CD8-positive, alpha-beta memory T cell (primary cell): ENCODE measurements around the gene UBAP2. TPM values are rescaled to one million over a fixed set of nuclear protein-coding genes. Genes with fewer than 3 reads are reported as not detected.
"Not testable (repeated sequence)": the region's sequence is repeated elsewhere in the genome, so short reads cannot be mapped to it uniquely, and the experiment has no call there.

ENCODE experiments used
- CTCF ChIA-PET: fragments of 350-600 bp; sonication (Branson Sonifier 250); formaldehyde crosslinking; loops from one replicate; lab custom pipeline; 2021; ENCODE audit warnings: antibody characterized with exemption; lab: Charles Lee
- POLR2A ChIA-PET: fragments of 350-600 bp; sonication (Branson Sonifier 250); formaldehyde crosslinking; loops from one replicate; lab custom pipeline; 2021; ENCODE audit warnings: antibody characterized with exemption; lab: Charles Lee
- DNase-seq, 5 donors: peaks; one replicate each; pipeline versions ENCODE4 v3.0.0 to v3.0.0-alpha.2; 2020 to 2022; ENCODE audit warnings: mixed read lengths in 1 of 5
- H3K27ac ChIP-seq: one replicate; pipeline ENCODE4 v1.7.0; 2013; ENCODE audit warnings: low read depth, mild to moderate bottlenecking, low read length, moderate library complexity
- H3K27me3 ChIP-seq: 2 replicates; pipeline ENCODE4 v1.7.0; 2013; ENCODE audit warnings: low read length, mild to moderate bottlenecking; ENCODE audit not compliant: insufficient read depth, poor library complexity, severe bottlenecking
- H3K36me3 ChIP-seq: 2 replicates; pipeline ENCODE4 v1.7.0; 2013; ENCODE audit warnings: mild to moderate bottlenecking, low read length, moderate library complexity; ENCODE audit not compliant: insufficient read depth
- H3K4me1 ChIP-seq: 2 replicates; pipeline ENCODE4 v1.7.0; 2013; ENCODE audit warnings: mild to moderate bottlenecking, low read length, moderate library complexity; ENCODE audit not compliant: insufficient read depth
- H3K4me3 ChIP-seq: 2 replicates; pipeline ENCODE4 v1.7.0; 2013; ENCODE audit warnings: mild to moderate bottlenecking, low read length
- H3K9me3 ChIP-seq: 2 replicates; pipeline ENCODE4 v1.7.0; 2013; ENCODE audit warnings: mild to moderate bottlenecking, low read length
- H3K27ac Mint-ChIP-seq, 8 donors: one replicate each; pipeline ENCODE4 v1.8.0; 2020 to 2021; ENCODE audit warnings: mixed read lengths in 8 of 8, mild to moderate bottlenecking in 6 of 8, inconsistent platforms in 3 of 8, moderate library complexity in 3 of 8
- H3K27me3 Mint-ChIP-seq, 2 donors: one replicate each; pipeline ENCODE4 v1.8.0; 2020 to 2021; ENCODE audit warnings: mixed read lengths in 2 of 2, mild to moderate bottlenecking in 1 of 2, moderate library complexity in 1 of 2
- H3K36me3 Mint-ChIP-seq, 3 donors: one replicate each; pipeline ENCODE4 v1.8.0; 2020 to 2021; ENCODE audit warnings: mixed read lengths in 3 of 3, inconsistent platforms in 1 of 3, mild to moderate bottlenecking in 1 of 3
- H3K4me1 Mint-ChIP-seq, 3 donors: one replicate each; pipeline ENCODE4 v1.8.0; 2020 to 2021; ENCODE audit warnings: mixed read lengths in 3 of 3, inconsistent platforms in 1 of 3, mild to moderate bottlenecking in 1 of 3
- H3K4me3 Mint-ChIP-seq, 7 donors: one replicate each; pipeline ENCODE4 v1.8.0; 2020 to 2021; ENCODE audit warnings: mixed read lengths in 7 of 7, mild to moderate bottlenecking in 6 of 7, moderate library complexity in 4 of 7, inconsistent platforms in 2 of 7
- H3K9me3 Mint-ChIP-seq, 5 donors: one replicate each; pipeline ENCODE4 v1.8.0; 2020 to 2022; ENCODE audit warnings: mixed read lengths in 5 of 5, mild to moderate bottlenecking in 3 of 5, moderate library complexity in 2 of 5, inconsistent platforms in 1 of 5
- polyA plus RNA-seq: library from polyadenylated mRNA; unstranded; fragments of 300-500 nt; fragmentation: Illumina TruSeq; gene quantifications from one replicate; pipeline ENCODE4 v1.2.3, GENCODE V29; 2021
- total RNA-seq, 2 experiments: library from RNA; stranded (reverse); gene quantifications; one replicate each; pipeline ENCODE4 v1.2.3, GENCODE V29; 2021

The UBAP2 gene
- total and polyA plus RNA-seq, 3 experiments from 2014 or later, result 16.3 to 51.7 (median 50.0) TPM

DNA sequence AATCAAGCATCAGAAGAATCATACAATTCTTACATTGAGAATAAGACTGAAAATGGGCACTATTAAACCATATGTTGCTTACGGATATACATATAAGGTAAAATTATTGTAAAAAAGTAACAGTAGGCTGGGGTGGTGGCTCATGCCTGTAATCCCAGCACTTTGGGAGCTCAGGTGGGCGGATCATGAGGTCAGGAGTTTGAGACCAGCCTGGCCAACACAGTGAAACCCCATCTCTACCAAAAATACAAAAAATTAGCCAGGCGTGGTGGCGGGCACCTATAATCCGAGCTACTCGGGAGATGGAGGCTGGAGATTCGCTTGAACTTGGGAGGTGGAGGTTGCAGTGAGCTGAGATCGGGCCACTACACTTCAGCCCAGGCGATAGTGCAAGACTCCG is 6.6 kb downstream of the UBAP2 start:
- not testable (repeated sequence) for H3K4me3 ChIP-seq

DNA sequence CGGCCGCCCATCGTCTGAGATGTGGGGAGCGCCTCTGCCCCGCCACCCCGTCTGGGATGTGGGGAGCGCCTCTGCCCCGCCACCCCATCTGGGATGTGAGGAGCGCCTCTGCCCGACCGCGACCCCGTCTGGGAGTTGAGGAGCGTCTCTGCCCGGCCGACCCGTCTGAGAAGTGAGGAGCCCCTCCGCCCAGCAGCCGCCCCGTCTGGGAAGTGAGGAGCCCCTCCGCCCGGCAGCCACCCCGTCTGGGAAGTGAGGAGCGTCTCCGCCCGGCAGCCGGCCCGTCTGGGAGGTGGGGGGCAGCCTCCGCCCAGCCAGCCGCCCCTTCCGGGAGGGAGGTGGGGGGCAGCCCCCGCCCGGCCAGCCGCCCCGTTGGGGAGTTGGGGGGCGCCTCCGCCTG is 9.8 kb downstream of the UBAP2 start:
- peaks cover 0 to 26% (median 2%) of the 10 kb centered on the region in 3 donors for H3K36me3 Mint-ChIP-seq
- H3K27me3 Mint-ChIP-seq, H3K4me1 ChIP-seq, H3K4me3 Mint-ChIP-seq, POLR2A ChIA-PET, H3K9me3 Mint-ChIP-seq, H3K36me3 ChIP-seq, H3K4me3 ChIP-seq, H3K27ac ChIP-seq, DNase-seq, H3K9me3 ChIP-seq, H3K27me3 ChIP-seq, CTCF ChIA-PET, H3K27ac Mint-ChIP-seq: not testable (repeated sequence)
- peaks cover 16 to 23% (median 18%) of the 10 kb centered on the region in 3 donors for H3K4me1 Mint-ChIP-seq

More for the DNA sequence above, 6.6 kb downstream of the UBAP2 start:
- H3K36me3 ChIP-seq, H3K4me1 ChIP-seq, H3K27me3 Mint-ChIP-seq, H3K4me3 Mint-ChIP-seq, H3K27ac Mint-ChIP-seq, H3K9me3 Mint-ChIP-seq, H3K9me3 ChIP-seq, H3K27ac ChIP-seq, POLR2A ChIA-PET, H3K27me3 ChIP-seq, DNase-seq: not testable (repeated sequence)
- Mint-ChIP-seq H3K36me3 (peaks cover 0 to 22% (median 0%) of the 10 kb centered on the region in 3 donors), H3K4me1 (peaks cover 16 to 18% (median 17%) of the 10 kb centered on the region in 3 donors)
- CTCF ChIA-PET, result interaction anchor here (0.7 kb wide), 1 partner anchor 542 kb away, joined by 3 read pairs; no protein-coding TSS in a partner anchor

DNA sequence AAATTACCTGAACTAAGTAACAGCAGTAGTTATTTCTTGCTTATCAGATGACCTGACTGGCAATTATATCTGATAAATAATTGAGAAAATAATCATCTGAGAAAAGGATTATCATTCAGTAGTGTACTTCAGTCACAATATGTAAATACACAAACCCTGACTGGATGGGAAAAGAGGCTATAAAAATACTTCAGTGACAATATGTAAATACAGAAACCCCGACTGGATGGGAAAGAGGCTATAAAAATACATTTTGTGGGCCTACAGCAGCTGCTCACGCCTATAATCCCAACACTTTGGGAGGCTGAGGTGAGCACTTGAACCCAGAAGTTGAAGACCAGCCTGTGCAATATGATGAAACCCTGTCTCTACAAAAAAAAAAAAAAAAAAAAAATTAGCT is 11.1 kb downstream of the UBAP2 start:
- POLR2A ChIA-PET, result no interaction called here
- no peak overlapping the region for H3K27ac Mint-ChIP-seq

DNA sequence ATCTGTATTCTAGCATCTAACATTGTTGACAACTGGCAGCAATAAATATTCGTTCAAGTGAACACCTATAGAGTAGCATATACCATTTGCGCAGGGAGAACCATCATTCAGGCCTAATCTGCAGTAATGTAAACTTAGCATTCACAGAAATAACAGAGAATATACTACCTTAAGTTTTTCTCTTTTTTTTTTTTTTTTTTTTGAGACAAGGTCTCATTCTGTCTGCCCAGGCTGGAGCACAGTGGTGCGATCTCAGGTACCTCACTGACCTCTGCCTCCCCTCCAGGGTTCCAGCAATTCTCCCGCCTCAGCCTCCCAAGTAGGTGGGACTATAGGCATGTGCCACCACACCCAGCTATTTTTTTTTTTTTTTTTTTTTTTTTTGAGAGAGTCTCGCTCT is 12.1 kb downstream of the UBAP2 start:
- Histone ChIP-seq H3K27me3 (no peaks in the 10 kb centered on the region), H3K27ac (no peak overlapping the region), H3K4me3 (no peak overlapping the region), H3K36me3 (no peaks in the 10 kb centered on the region), H3K4me1 (no peaks in the 10 kb centered on the region), H3K9me3 (no peaks in the 10 kb centered on the region)
- H3K4me3 Mint-ChIP-seq, result no peak overlapping the region
- peaks cover 0 to 21% (median 6%) of the 10 kb centered on the region in 3 donors for H3K36me3 Mint-ChIP-seq
- H3K27me3 Mint-ChIP-seq, result no peaks in the 10 kb centered on the region
- H3K27ac Mint-ChIP-seq, result no peak overlapping the region
- ChIA-PET POLR2A (no interaction called here), CTCF (interaction anchor here (0.7 kb wide), 1 partner anchor 19 kb away, joined by 3 read pairs; no protein-coding TSS in a partner anchor)
- DNase-seq, result no peak
- H3K9me3 Mint-ChIP-seq, result no peaks in the 10 kb centered on the region
- peaks cover 23 to 27% (median 23%) of the 10 kb centered on the region in 3 donors for H3K4me1 Mint-ChIP-seq

More for the DNA sequence above, 11.1 kb downstream of the UBAP2 start:
- H3K9me3 ChIP-seq, result no peaks in the 10 kb centered on the region
- no peaks in the 10 kb centered on the region for H3K27me3 Mint-ChIP-seq
- CTCF ChIA-PET, result no interaction called here
- H3K4me1 Mint-ChIP-seq, result peaks cover 21 to 23% (median 23%) of the 10 kb centered on the region in 3 donors
- H3K27ac ChIP-seq, result no peak overlapping the region
- no peak overlapping the region for H3K4me3 ChIP-seq
- DNase-seq, result no peak
- H3K9me3 Mint-ChIP-seq, result no peaks in the 10 kb centered on the region
- no peaks in the 10 kb centered on the region for H3K4me1 ChIP-seq
- H3K36me3 Mint-ChIP-seq, result peaks cover 0 to 23% (median 2%) of the 10 kb centered on the region in 3 donors
- H3K27me3 ChIP-seq, result no peaks in the 10 kb centered on the region
- H3K4me3 Mint-ChIP-seq, result no peak overlapping the region
- no peaks in the 10 kb centered on the region for H3K36me3 ChIP-seq

DNA sequence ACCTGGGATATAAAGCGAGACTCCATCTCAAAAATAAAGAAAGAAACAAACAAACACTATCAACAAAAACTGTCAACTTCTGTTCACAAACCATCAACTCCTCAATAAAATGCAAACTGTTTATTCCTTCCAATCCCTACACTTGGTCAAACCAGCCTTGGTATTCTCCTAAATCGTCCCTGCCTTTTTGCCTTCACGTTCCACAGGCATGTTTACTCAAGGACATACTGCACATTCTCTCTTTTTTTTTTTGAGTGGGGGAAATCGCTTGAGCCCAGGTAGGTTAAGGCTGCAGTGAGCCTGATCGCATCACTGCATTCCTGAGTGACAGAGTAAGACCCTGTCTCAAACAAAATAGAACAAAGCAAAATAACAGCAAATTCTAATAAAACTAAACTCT is 13.0 kb downstream of the UBAP2 start:
- Mint-ChIP-seq H3K4me1 (peaks cover 23 to 27% (median 23%) of the 10 kb centered on the region in 3 donors), H3K27ac (no peak overlapping the region), H3K36me3 (peaks cover 0 to 18% (median 6%) of the 10 kb centered on the region in 3 donors), H3K4me3 (no peak overlapping the region), H3K27me3 (no peaks in the 10 kb centered on the region), H3K9me3 (no peaks in the 10 kb centered on the region)
- no peak for DNase-seq
- H3K27me3 ChIP-seq, result no peaks in the 10 kb centered on the region
- no peaks in the 10 kb centered on the region for H3K9me3 ChIP-seq
- no peak overlapping the region for H3K4me3 ChIP-seq
- ChIA-PET CTCF (interaction anchor here (0.7 kb wide), 1 partner anchor 18 kb away, joined by 3 read pairs; no protein-coding TSS in a partner anchor), POLR2A (no interaction called here)
- no peaks in the 10 kb centered on the region for H3K36me3 ChIP-seq
- no peaks in the 10 kb centered on the region for H3K4me1 ChIP-seq
- H3K27ac ChIP-seq, result no peak overlapping the region

DNA sequence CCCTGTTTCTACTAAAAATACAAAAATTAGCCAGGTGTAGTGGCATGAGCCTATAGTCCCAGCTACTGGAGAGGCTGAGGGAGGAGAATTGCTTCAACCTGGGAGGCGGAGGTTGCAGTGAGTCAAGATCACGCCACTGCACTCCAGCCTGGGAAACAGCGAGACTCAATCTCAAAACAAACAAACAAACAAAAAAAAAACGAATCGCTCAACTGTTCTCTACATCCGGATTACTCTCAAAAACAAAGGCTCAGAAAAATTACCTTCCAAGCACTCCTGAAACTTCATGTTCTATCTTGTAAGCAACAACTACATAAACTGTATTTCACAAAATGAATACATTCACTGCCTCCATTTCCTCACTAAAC is 14.0 kb downstream of the UBAP2 start:
- Mint-ChIP-seq H3K9me3 (no peaks in the 10 kb centered on the region), H3K4me3 (no peak overlapping the region), H3K36me3 (peaks cover 0 to 16% (median 6%) of the 10 kb centered on the region in 3 donors), H3K4me1 (peaks cover 23 to 27% (median 23%) of the 10 kb centered on the region in 3 donors), H3K27me3 (no peaks in the 10 kb centered on the region), H3K27ac (peak overlapping the region in 1 of 8 donors; percentile 18)
- ChIA-PET CTCF (no interaction called here), POLR2A (no interaction called here)
- Histone ChIP-seq H3K4me1 (no peaks in the 10 kb centered on the region), H3K9me3 (no peaks in the 10 kb centered on the region), H3K4me3 (no peak overlapping the region), H3K36me3 (no peaks in the 10 kb centered on the region), H3K27ac (no peak overlapping the region), H3K27me3 (no peaks in the 10 kb centered on the region)
- no peak for DNase-seq

DNA sequence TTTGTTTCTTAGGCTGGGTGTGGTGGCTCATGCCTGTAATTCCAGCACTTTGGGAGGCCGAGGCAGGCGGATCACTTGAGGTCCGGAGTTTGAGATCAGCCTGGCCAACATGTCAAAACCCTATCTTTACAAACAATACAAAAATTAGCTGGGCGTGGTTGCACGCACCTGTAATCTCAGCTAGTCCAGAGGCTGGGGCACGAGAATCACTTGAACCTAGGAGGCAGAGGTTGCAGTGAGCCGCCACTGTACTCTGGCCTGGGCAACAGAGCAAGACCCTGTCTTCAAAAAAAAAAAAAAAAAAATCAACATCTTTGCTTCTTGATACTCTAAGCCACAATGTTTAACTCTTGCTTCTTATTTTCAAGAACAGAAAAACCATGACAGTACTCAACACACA is 16.1 kb downstream of the UBAP2 start:
- Histone ChIP-seq H3K4me3 (no peak overlapping the region), H3K4me1 (no peaks in the 10 kb centered on the region), H3K36me3 (no peaks in the 10 kb centered on the region), H3K27me3 (no peaks in the 10 kb centered on the region), H3K9me3 (no peaks in the 10 kb centered on the region), H3K27ac (no peak overlapping the region)
- DNase-seq, result no peak
- H3K27me3 Mint-ChIP-seq, result no peaks in the 10 kb centered on the region
- no peak overlapping the region for H3K4me3 Mint-ChIP-seq
- H3K4me1 Mint-ChIP-seq, result peaks cover 22 to 27% (median 23%) of the 10 kb centered on the region in 3 donors
- POLR2A ChIA-PET, result no interaction called here
- H3K36me3 Mint-ChIP-seq, result peaks cover 0 to 21% (median 6%) of the 10 kb centered on the region in 3 donors
- H3K27ac Mint-ChIP-seq, result peak overlapping the region in 1 of 8 donors; percentile 25
- CTCF ChIA-PET, result no interaction called here
- H3K9me3 Mint-ChIP-seq, result no peaks in the 10 kb centered on the region

DNA sequence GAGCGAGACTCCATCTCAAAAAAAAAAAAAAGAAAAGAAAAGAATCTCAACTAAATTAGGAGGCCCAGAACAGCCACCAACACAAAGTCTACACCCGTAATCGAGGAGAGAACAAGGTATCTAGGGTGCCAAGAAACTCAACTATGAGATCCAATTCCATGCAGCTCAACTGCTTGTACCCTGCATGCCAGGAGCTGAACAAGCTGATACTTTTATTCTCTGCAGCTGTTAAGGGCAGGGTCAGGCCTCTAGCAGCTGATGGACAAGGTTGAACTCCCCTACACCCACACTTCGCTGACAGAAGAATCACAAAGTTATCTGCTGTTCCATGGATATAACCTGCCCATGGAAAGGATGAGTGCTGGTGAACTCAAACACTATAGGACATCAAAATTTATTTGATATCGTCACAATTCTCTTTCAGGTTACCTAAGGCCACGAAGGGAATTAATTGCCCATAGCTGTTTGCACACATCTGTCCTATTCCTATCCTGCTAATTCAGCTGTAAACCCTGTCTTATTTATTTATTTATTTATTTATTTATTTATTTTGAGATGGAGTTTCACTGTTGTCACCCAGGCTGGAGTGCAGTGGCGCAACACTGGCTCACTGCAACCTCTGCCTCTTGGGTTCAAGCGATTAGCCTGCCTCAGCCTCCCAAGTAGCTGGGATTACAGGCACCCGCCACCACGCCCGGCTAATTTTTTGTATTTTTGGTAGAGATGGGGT is 20.7 kb downstream of the UBAP2 start:
- ChIA-PET CTCF (interaction anchor here (1.4 kb wide), 1 partner anchor 20 kb away, joined by 3 read pairs; the partner anchor contains the start of gene UBAP2), POLR2A (no interaction called here)
- H3K36me3 ChIP-seq, result no peaks in the 10 kb centered on the region

More for the DNA sequence above, 20.7 kb downstream of the UBAP2 start:
- Mint-ChIP-seq H3K27ac (peak overlapping the region in 2 of 8 donors; percentile 69 to 74), H3K27me3 (no peaks in the 10 kb centered on the region), H3K4me1 (peaks cover 17 to 29% (median 24%) of the 10 kb centered on the region in 3 donors), H3K4me3 (no peak overlapping the region), H3K36me3 (peaks cover 0 to 18% (median 4%) of the 10 kb centered on the region in 3 donors), H3K9me3 (no peaks in the 10 kb centered on the region)
- Histone ChIP-seq H3K27me3 (no peaks in the 10 kb centered on the region), H3K4me1 (no peaks in the 10 kb centered on the region), H3K9me3 (no peaks in the 10 kb centered on the region), H3K27ac (no peak overlapping the region), H3K4me3 (no peak overlapping the region)
- no peak for DNase-seq
